ENCODE measurements around the gene ABHD16A. TPM values are rescaled to one million over a fixed set of nuclear protein-coding genes. Genes with fewer than 3 reads are reported as not detected.

The ABHD16A gene
- total RNA-seq, 1 donor from 2014 or later, result 28.3 TPM

GRCh38 chr6:31687860-31688693 lies 15.0 kb downstream of the ABHD16A start:
- ATAC-seq, result no peak

GRCh38 chr6:31687321-31687720 lies 15.8 kb downstream of the ABHD16A start:
- no peak for ATAC-seq

- no peak for ATAC-seq
These were observed 16.6 kb downstream of the ABHD16A start for GRCh38 chr6:31686483-31686882.

GRCh38 chr6:31683591-31683990 lies 19.5 kb downstream of the ABHD16A start:
- ATAC-seq, result no peak

GRCh38 chr6:31681135-31681671 lies 21.9 kb downstream of the ABHD16A start:
- ATAC-seq, result peak; percentile 39

GRCh38 chr6:31680226-31681134 lies 22.6 kb downstream of the ABHD16A start, which contains the start of gene LY6G5C:
LY6G5C (minus strand) TSS chr6:31681067; CDS start chr6:31680373, 694 bp downstream.
- peak; percentile 78 for ATAC-seq

- ATAC-seq, result no peak
These were observed 25.2 kb downstream of the ABHD16A start for GRCh38 chr6:31677955-31678354.

GRCh38 chr6:31676904-31677303 lies 26.2 kb downstream of the ABHD16A start:
- no peak for ATAC-seq

GRCh38 chr6:31676322-31676903 lies 26.7 kb downstream of the ABHD16A start:
- no peak for ATAC-seq

- ATAC-seq, result no peak
These were observed 33.4 kb downstream of the ABHD16A start, which contains the start of gene LY6G5B for GRCh38 chr6:31669676-31670075. LY6G5B (plus strand) TSS chr6:31669976; CDS start chr6:31670951, 975 bp downstream.

- ATAC-seq, result no peak
These were observed 36.7 kb downstream of the ABHD16A start for GRCh38 chr6:31666337-31666965.

- ATAC-seq, result peak; percentile 86
These were observed 37.4 kb downstream of the ABHD16A start, which contains the start of gene CSNK2B for GRCh38 chr6:31665501-31666336. CSNK2B (plus strand) TSS chr6:31666080; CDS start chr6:31666832, 752 bp downstream.

- peak; percentile 69 for ATAC-seq
These were observed 38.2 kb downstream of the ABHD16A start, which contains the start of gene GPANK1 for GRCh38 chr6:31664790-31665500. GPANK1 (minus strand) TSS chr6:31664997; CDS start chr6:31664478, 519 bp downstream.

- peak; percentile 4 for ATAC-seq
These were observed 38.9 kb downstream of the ABHD16A start for GRCh38 chr6:31663961-31664789.

GRCh38 chr6:31663126-31663960 lies 39.8 kb downstream of the ABHD16A start:
- no peak for ATAC-seq

- no peak for ATAC-seq
These were observed 40.9 kb downstream of the ABHD16A start for GRCh38 chr6:31662124-31662723.

- no peak for ATAC-seq
These were observed 41.6 kb downstream of the ABHD16A start for GRCh38 chr6:31661262-31662123.

Data from esophagus mucosa (tissue), 1 donor.